Spleen (tissue), 11 donors: ENCODE data around the gene SIAH1. TPM values are rescaled to one million over a fixed set of nuclear protein-coding genes. Genes with fewer than 3 reads are reported as not detected.
"Not testable (repeated sequence)": the region's sequence is repeated elsewhere in the genome, so short reads cannot be mapped to it uniquely, and the experiment has no call there.

Source experiments
- DNase-seq: peaks from one replicate; pipeline ENCODE4 v3.0.0-alpha.2; 2020
- H3K27ac ChIP-seq, 8 donors: fragments of 200-600 bp; sonication (generic) in 7 of 8; 1 replicate in 4 of 8; 2 replicates in 4 of 8; pipeline versions ENCODE4 v1.5.0 to v1.8.0; 2016 to 2021; ENCODE audit warnings: inconsistent platforms in 4 of 8, mild to moderate bottlenecking in 4 of 8, moderate library complexity in 1 of 8
- H3K27me3 ChIP-seq, 7 donors: fragments of 200-600 bp; sonication (generic) in 6 of 7; replicated peaks in 1 of 7; 1 replicate in 4 of 7; 2 replicates in 3 of 7; pipeline versions ENCODE4 v1.5.0 to v1.8.0; 2016 to 2021; ENCODE audit warnings: inconsistent platforms in 3 of 7, mild to moderate bottlenecking in 1 of 7
- H3K36me3 ChIP-seq, 6 donors: fragments of 200-600 bp; sonication (generic) in 5 of 6; 1 replicate in 4 of 6; 2 replicates in 2 of 6; pipeline versions ENCODE4 v1.5.0 to v1.8.0; 2016 to 2021; ENCODE audit warnings: inconsistent platforms in 2 of 6
- H3K4me1 ChIP-seq, 6 donors: fragments of 200-600 bp; sonication (generic) in 5 of 6; 1 replicate in 3 of 6; 2 replicates in 3 of 6; pipeline versions ENCODE4 v1.5.0 to v1.8.0; 2016 to 2021; ENCODE audit warnings: inconsistent platforms in 3 of 6
- H3K4me3 ChIP-seq, 8 donors: fragments of 200-600 bp; sonication (generic) in 7 of 8; 1 replicate in 4 of 8; 2 replicates in 4 of 8; pipeline versions ENCODE4 v1.5.0 to v1.8.0; 2016 to 2021; ENCODE audit warnings: inconsistent platforms in 4 of 8, mild to moderate bottlenecking in 4 of 8, moderate library complexity in 2 of 8
- H3K9me3 ChIP-seq, 8 donors: fragments of 200-600 bp; sonication (generic) in 7 of 8; 1 replicate in 4 of 8; 2 replicates in 4 of 8; pipeline versions ENCODE4 v1.5.0 to v1.8.0; 2016 to 2021; ENCODE audit warnings: inconsistent platforms in 4 of 8
- CTCF ChIP-seq, 11 experiments: fragments of 200-600 bp in 7 of 11; fragments of 450-650 bp in 4 of 11; sonication (generic) in 4 of 11; IDR thresholded peaks in 8 of 11; conservative IDR thresholded peaks in 3 of 11; 1 replicate in 7 of 11; 2 replicates in 4 of 11; pipeline versions ENCODE4 v1.4.0 to v1.8.0; 2016 to 2021; ENCODE audit warnings: antibody characterized with exemption in 11 of 11, inconsistent platforms in 4 of 11, mild to moderate bottlenecking in 1 of 11
- POLR2A ChIP-seq, 3 donors: fragments of 450-650 bp; IDR thresholded peaks; one replicate each; pipeline ENCODE4 v1.5.1; 2017; ENCODE audit warnings: antibody characterized with exemption in 3 of 3, mild to moderate bottlenecking in 1 of 3
- POLR2AphosphoS5 ChIP-seq, 3 donors: sonication (generic); formaldehyde crosslinking; IDR thresholded peaks; one replicate each; pipeline ENCODE4 v1.5.1; 2017; ENCODE audit warnings: antibody characterized with exemption in 3 of 3
- WGBS, 5 donors: extraction: QIAGEN DNeasy Blood & Tissue Kit in 3 of 5; methylation state at CpG; one replicate each; pipeline versions ENCODE4 v1.1.5 to v1.1.7; 2013 to 2018; 5-methylcytosine and 5-hydroxymethylcytosine counted together
- intact Hi-C: fragments of 100-400 bp; cut with DNase I; formaldehyde crosslinking; loops from one replicate; pipeline ENCODE4 v1.15.0; 2023; ENCODE audit warnings: low total_unique reads
- polyA plus RNA-seq, 3 donors: library from polyadenylated mRNA; stranded (reverse); fragments of 200-250 nt; gene quantifications; one replicate each; pipeline ENCODE4 v1.2.1, GENCODE V29; 2013
- small RNA-seq, 4 donors: library from RNA; depleted of rRNA; stranded (forward); fragments of <200 nt; gene quantifications; one replicate each; pipeline ENCODE3, GENCODE V24; 2016
- total RNA-seq, 7 donors: library from RNA; depleted of rRNA in 3 of 7; stranded (reverse); fragments of >200 nt in 3 of 7; fragmentation: NEBNext Ultra II Directional in 4 of 7; extraction: Animal tissue kit (Norgen Biotek cat#: 25700) in 4 of 7; gene quantifications; one replicate each; pipeline versions ENCODE4 v1.1.0 to v1.2.1, GENCODE V29; 2016 to 2021
- donor health status: healthy with polysubstance abuse.
- donor health status: DM: no; HTN: no; CAD: no; lungs with moderate emphysema.
- donor health status: DM: no; HTN: no; CAD: no.
- donor health status: Bipolar disorder and iron deficiency.
- donor health status: healthy.
- donor health status: DM: no; HTN: no; CAD: no.
- donor health status: DM: yes; HTN: yes; CAD: no.

The SIAH1 gene
- total and polyA plus RNA-seq, 10 donors, result 11.9 to 32.6 (median 25.5) TPM

DNA sequence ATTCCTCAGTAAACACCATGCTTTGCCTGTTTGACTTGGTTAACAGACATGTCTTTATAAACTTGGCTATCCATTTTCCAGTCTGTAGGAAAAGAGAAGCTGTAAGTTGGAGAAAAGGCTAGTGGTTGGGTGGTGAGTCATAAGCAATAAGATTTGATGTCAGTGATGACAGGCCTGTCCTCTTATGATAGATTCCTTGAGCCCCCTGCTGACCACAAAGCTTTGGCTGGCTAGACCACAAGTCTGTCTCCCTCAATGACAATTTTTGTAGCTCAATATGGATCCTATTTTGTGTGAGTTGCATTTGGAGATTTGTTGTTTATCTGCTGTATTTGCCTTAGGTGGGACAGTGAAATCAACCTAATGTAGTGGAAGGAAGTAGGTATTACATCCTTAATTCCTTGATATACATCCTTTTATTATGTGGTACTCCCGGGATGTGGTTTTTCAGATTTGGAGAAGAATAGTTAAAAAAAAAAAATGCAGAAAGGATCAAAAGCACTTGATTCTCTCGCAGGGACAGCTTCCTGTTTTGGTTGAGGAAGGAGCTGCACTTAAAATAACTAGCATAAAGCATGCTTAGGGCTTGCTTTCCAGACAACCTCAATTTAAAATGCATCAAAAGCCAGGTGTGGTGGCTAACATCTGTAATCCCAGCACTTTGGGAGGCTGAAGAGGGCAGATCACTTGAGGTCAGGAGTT is 67.4 kb downstream of the SIAH1 start:
- Histone ChIP-seq H3K36me3 (peaks cover 0 to 64% (median 8%) of the 10 kb centered on the region in 6 donors), H3K27me3 (no peaks in the 10 kb centered on the region), H3K4me1 (peaks cover 21 to 44% (median 26%) of the 10 kb centered on the region in 6 donors), H3K9me3 (peaks cover 0 to 16% (median 11%) of the 10 kb centered on the region in 8 donors), H3K4me3 (no peak overlapping the region), H3K27ac (peak overlapping the region in 4 of 8 donors; percentile 15 to 64 (median 62))
- intact Hi-C loops, result no loop called here
- no peak for DNase-seq
- no peak for TF ChIP-seq CTCF (IDR thresholded peaks at IDR 0.05 in 8 of 11, conservative IDR thresholded peaks at IDR 0.05 in 3 of 11)
- TF ChIP-seq POLR2AphosphoS5 (IDR thresholded peaks at IDR 0.05), result no peak
- no peak for TF ChIP-seq POLR2A (IDR thresholded peaks at IDR 0.05)
- 2 to 15% (median 6%) methylated on average over 2 of the region's 2 CpGs for WGBS, 5 donors

DNA sequence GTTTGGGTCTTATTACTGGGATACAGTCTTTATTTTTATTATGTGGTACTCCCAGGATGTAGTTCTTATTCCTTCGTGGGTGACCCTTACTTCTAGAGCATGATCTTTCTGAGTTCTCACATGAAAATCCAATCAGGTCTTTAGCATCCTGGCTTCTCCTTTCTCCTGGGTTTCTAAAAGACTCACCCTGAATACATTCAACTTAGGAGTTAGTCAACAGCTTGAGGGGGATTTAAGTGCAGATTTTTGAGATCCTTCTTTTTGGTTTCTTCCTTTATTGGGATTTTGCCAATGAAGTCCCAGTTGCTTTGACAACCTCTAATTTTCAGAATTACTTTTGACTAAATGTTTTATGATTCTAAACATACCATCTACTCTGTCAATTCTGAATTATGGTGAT is 68.2 kb downstream of the SIAH1 start:
- Histone ChIP-seq H3K27me3 (no peaks in the 10 kb centered on the region), H3K4me1 (peaks cover 21 to 43% (median 26%) of the 10 kb centered on the region in 6 donors), H3K27ac (no peak overlapping the region), H3K9me3 (peaks cover 0 to 24% (median 18%) of the 10 kb centered on the region in 8 donors), H3K36me3 (peaks cover 0 to 64% (median 8%) of the 10 kb centered on the region in 6 donors), H3K4me3 (no peak overlapping the region)
- TF ChIP-seq CTCF (IDR thresholded peaks at IDR 0.05 in 8 of 11, conservative IDR thresholded peaks at IDR 0.05 in 3 of 11) (no peak), POLR2AphosphoS5 (IDR thresholded peaks at IDR 0.05) (no peak), POLR2A (IDR thresholded peaks at IDR 0.05) (no peak)
- 88 to 94% (median 92%) methylated on average over 1 of the region's 1 CpG for WGBS, 5 donors
- no peak for DNase-seq
- intact Hi-C loops, result no loop called here

DNA sequence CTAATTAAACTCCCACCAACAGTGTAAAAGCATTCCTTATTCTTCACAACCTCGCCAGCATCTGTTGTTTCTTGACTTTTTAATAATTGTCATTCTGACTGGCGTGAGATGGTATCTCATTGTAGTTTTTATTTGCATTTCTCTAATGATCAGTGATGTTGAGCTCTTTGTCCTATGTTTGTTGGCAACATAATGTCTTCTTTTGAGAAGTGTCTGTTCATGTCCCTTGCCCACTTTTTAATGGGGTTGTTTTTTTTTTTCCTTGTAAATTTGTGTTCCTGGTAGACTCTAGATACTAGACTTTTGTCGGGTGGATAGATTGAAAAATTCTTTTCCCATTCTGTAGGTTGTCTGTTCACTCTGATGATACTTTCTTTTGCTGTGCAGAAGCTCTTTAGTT is 71.3 kb downstream of the SIAH1 start:
- peaks cover 15 to 21% (median 18%) of the 10 kb centered on the region in 6 donors for H3K4me1 ChIP-seq
- H3K27ac ChIP-seq, intact Hi-C loops, H3K4me3 ChIP-seq, DNase-seq, H3K27me3 ChIP-seq: not testable (repeated sequence)
- peaks cover 11 to 55% (median 49%) of the 10 kb centered on the region in 8 donors for H3K9me3 ChIP-seq
- 98 to 100% (median 99%) methylated on average over 3 of the region's 3 CpGs for WGBS, 5 donors
- H3K36me3 ChIP-seq, result peaks cover 0 to 77% (median 36%) of the 10 kb centered on the region in 6 donors

- no peak for TF ChIP-seq POLR2A (IDR thresholded peaks at IDR 0.05)
- TF ChIP-seq CTCF (IDR thresholded peaks at IDR 0.05 in 8 of 11, conservative IDR thresholded peaks at IDR 0.05 in 3 of 11), result no peak
- no peak for TF ChIP-seq POLR2AphosphoS5 (IDR thresholded peaks at IDR 0.05)
- Histone ChIP-seq H3K27me3 (no peaks in the 10 kb centered on the region), H3K4me1 (no peaks in the 10 kb centered on the region), H3K4me3 (no peak overlapping the region), H3K36me3 (peaks cover 0 to 95% (median 59%) of the 10 kb centered on the region in 6 donors), H3K9me3 (peaks cover 11 to 74% (median 67%) of the 10 kb centered on the region in 8 donors), H3K27ac (no peak overlapping the region)
- WGBS, 5 donors, result 94 to 98% (median 97%) methylated on average over 4 of the region's 4 CpGs
- intact Hi-C loops, result no loop called here
- no peak for DNase-seq
Measured at GRCh38 chr16:48310908-48311641, 74.1 kb downstream of the SIAH1 start.

Small RNA genes lying within 50 kb of the gene (small RNA-seq; reads per million reads assigned to genes)
- 0 reads per million in 4 donors for gene RF00017

Other genes with a start within 250 kb of the SIAH1 start
- gene ABCC12, start 229.4 kb downstream of the SIAH1 start, total RNA-seq, result not detected
- not detected for gene ABCC12, start 229.4 kb downstream of the SIAH1 start, polyA plus RNA-seq
- 10 to 100 TPM; 50.3 to 75.4 (median 61.3) TPM for gene LONP2, start 141.1 kb downstream of the SIAH1 start, total RNA-seq
- 10 to 100 TPM; 20.1 to 36.0 (median 30.0) TPM for gene LONP2, start 141.1 kb downstream of the SIAH1 start, polyA plus RNA-seq
- gene ABCC11, start 137.9 kb downstream of the SIAH1 start, total RNA-seq, result under 1 TPM in 4 of 7 donors, not detected in 3; 0.17 to 0.37 (median 0.19) TPM
- gene ABCC11, start 137.9 kb downstream of the SIAH1 start, polyA plus RNA-seq, result under 1 TPM in 2 of 3 donors, not detected in 1; 0.05 to 0.06 TPM
- gene N4BP1, start 224.8 kb upstream of the SIAH1 start, total RNA-seq, result 10 to 100 TPM; 40.0 to 65.9 (median 48.6) TPM
- 10 to 100 TPM in 1 of 3 donors, 1 to 10 TPM in 2; 6.6 to 12.2 (median 7.8) TPM for gene N4BP1, start 224.8 kb upstream of the SIAH1 start, polyA plus RNA-seq